ENCODE data around the gene TMEM178A.
"Not testable (repeated sequence)": the region's sequence is repeated elsewhere in the genome, so short reads cannot be mapped to it uniquely, and the experiment has no call there.

Gene TMEM178A

GRCh38 chr2:39648580-39648979 is 17.1 kb upstream of the TMEM178A start:
- DNase-seq (ENCODE audit: low spot score), result no peak

- no peak for DNase-seq (ENCODE audit: low spot score)
Measured at GRCh38 chr2:39649511-39649910, 16.2 kb upstream of the TMEM178A start.

GRCh38 chr2:39650468-39650867 is 15.2 kb upstream of the TMEM178A start:
- DNase-seq (ENCODE audit: low spot score), result no peak

GRCh38 chr2:39656215-39656614 is 9.5 kb upstream of the TMEM178A start:
- not testable (repeated sequence) for DNase-seq (ENCODE audit: low spot score)

GRCh38 chr2:39657287-39657937 is 8.3 kb upstream of the TMEM178A start:
- DNase-seq (ENCODE audit: low spot score), result no peak

GRCh38 chr2:39658371-39658770 is 7.3 kb upstream of the TMEM178A start:
- DNase-seq (ENCODE audit: low spot score), result no peak

- no peak for DNase-seq (ENCODE audit: low spot score)
Measured at GRCh38 chr2:39659765-39660611, 5.7 kb upstream of the TMEM178A start.

- no peak for DNase-seq (ENCODE audit: low spot score)
Measured at GRCh38 chr2:39660612-39661236, 5.0 kb upstream of the TMEM178A start.

- DNase-seq (ENCODE audit: low spot score), result no peak
Measured at GRCh38 chr2:39661826-39662225, 3.9 kb upstream of the TMEM178A start.

- DNase-seq (ENCODE audit: low spot score), result no peak
Measured at GRCh38 chr2:39663187-39663930, 2.4 kb upstream of the TMEM178A start.

- DNase-seq (ENCODE audit: low spot score), result no peak
Measured at GRCh38 chr2:39664232-39664887, 1.4 kb upstream of the TMEM178A start.

- DNase-seq (ENCODE audit: low spot score), result no peak
Measured at GRCh38 chr2:39664888-39665591, 677 bp upstream of the TMEM178A start.

- no peak for DNase-seq (ENCODE audit: low spot score)
Measured at GRCh38 chr2:39666491-39667101, 879 bp downstream of the TMEM178A start.

- no peak for DNase-seq (ENCODE audit: low spot score)
Measured at GRCh38 chr2:39667104-39667885, 1.6 kb downstream of the TMEM178A start.

GRCh38 chr2:39667886-39668276 is 2.2 kb downstream of the TMEM178A start:
- no peak for DNase-seq (ENCODE audit: low spot score)

GRCh38 chr2:39668576-39669080 is 2.9 kb downstream of the TMEM178A start:
- DNase-seq (ENCODE audit: low spot score), result no peak

- DNase-seq (ENCODE audit: low spot score), result no peak
Measured at GRCh38 chr2:39671604-39672003, 5.9 kb downstream of the TMEM178A start.

GRCh38 chr2:39673018-39673417 is 7.3 kb downstream of the TMEM178A start:
- no peak for DNase-seq (ENCODE audit: low spot score)

GRCh38 chr2:39676342-39676741 is 10.6 kb downstream of the TMEM178A start:
- no peak for DNase-seq (ENCODE audit: low spot score)

- DNase-seq (ENCODE audit: low spot score), result no peak
Measured at GRCh38 chr2:39678170-39678569, 12.5 kb downstream of the TMEM178A start.
